A549 (cell line): Measurements from ENCODE around the gene SETBP1. TPM values are rescaled to one million over a fixed set of nuclear protein-coding genes. Genes with fewer than 3 reads are reported as not detected.

Source experiments
- ATAC-seq, 2 experiments: fragments of 200-7000 bp in 1 of 2; fragments of >200 bp in 1 of 2; cut with Nextera tagmentation in 1 of 2; cut with Tn5 transposase in 1 of 2; 3 replicates each; pipeline versions ENCODE4 v1.8.0 to v1.9.1; 2018 to 2020; ENCODE audit warnings: mild to moderate bottlenecking in 1 of 2, moderate library complexity in 1 of 2
- CTCF ChIA-PET: fragments of 300-600 bp; sonication (Branson Sonifier 250); formaldehyde crosslinking; extraction: SDS; loops from one replicate; lab custom pipeline; 2021; ENCODE audit warnings: antibody characterized with exemption, inconsistent platforms; lab: Yijun Ruan, JAX
- POLR2A ChIA-PET: fragments of 350-600 bp; formaldehyde crosslinking; extraction: SDS; loops from one replicate; lab custom pipeline; 2021; ENCODE audit warnings: antibody characterized with exemption, inconsistent platforms; lab: Yijun Ruan, JAX
- DNase-seq, 2 experiments: peaks; one replicate each; pipeline versions ENCODE4 v3.0.0 to v3.0.0-alpha.2; 2011 to 2016; ENCODE audit warnings: low read depth in 1 of 2, low spot score in 1 of 2
- FAIRE-seq: peaks from 2 replicates; lab custom pipeline; 2011; peaks lifted over from hg19 to GRCh38; lab: Jason Lieb, UNC
- H3K27ac ChIP-seq, 2 experiments: fragments of >200 bp; sonication (Bioruptor Twin); formaldehyde crosslinking; 3 replicates each; pipeline ENCODE4 v1.5.1; 2016 to 2017
- H3K4me1 ChIP-seq: fragments of >200 bp; sonication (Bioruptor Twin); formaldehyde crosslinking; 3 replicates; pipeline ENCODE4 v1.6.1; 2016
- H3K4me2 ChIP-seq: fragments of >200 bp; sonication (Bioruptor Twin); formaldehyde crosslinking; 3 replicates; pipeline ENCODE4 v1.6.1; 2016
- H3K4me3 ChIP-seq: fragments of >200 bp; sonication (Bioruptor Twin); formaldehyde crosslinking; 3 replicates; pipeline ENCODE4 v1.5.1; 2016
- H3K9me3 ChIP-seq: fragments of >200 bp; sonication (Bioruptor Twin); formaldehyde crosslinking; 3 replicates; pipeline ENCODE4 v1.6.1; 2016
- BHLHE40 ChIP-seq: IDR thresholded peaks from 2 replicates; pipeline ENCODE4 v1.6.1; 2012; ENCODE audit warnings: low read depth, low read length, inconsistent platforms
- CBX2 ChIP-seq: fragments of 200-600 bp; sonication (generic); IDR thresholded peaks from 2 replicates; pipeline ENCODE4 v1.6.1; 2016; ENCODE audit warnings: low read depth, mild to moderate bottlenecking, borderline replicate concordance
- CHD4 ChIP-seq: fragments of 200-600 bp; sonication (generic); IDR thresholded peaks from 2 replicates; pipeline ENCODE4 v1.6.1; 2016; ENCODE audit warnings: antibody characterized with exemption, mild to moderate bottlenecking, borderline replicate concordance
- EP300 ChIP-seq, 2 experiments: fragments of >200 bp; sonication (Bioruptor Twin); formaldehyde crosslinking; IDR thresholded peaks; 2 replicates in 1 of 2; 3 replicates in 1 of 2; pipeline ENCODE4 v1.6.1; 2016 to 2017
- FOSB ChIP-seq: fragments of 250-450 bp; sonication (Bioruptor Pico); IDR thresholded peaks from 2 replicates; pipeline ENCODE4 v1.5.0; 2020; ENCODE audit warnings: mild to moderate bottlenecking, moderate library complexity
- FOXS1 ChIP-seq: fragments of 250-450 bp; sonication (Bioruptor Pico); IDR thresholded peaks from 2 replicates; pipeline ENCODE4 v1.5.0; 2020; ENCODE audit warnings: mild to moderate bottlenecking, moderate library complexity
- HOXA7 ChIP-seq: fragments of 250-450 bp; sonication (Bioruptor Pico); IDR thresholded peaks from 2 replicates; pipeline ENCODE4 v1.5.0; 2020; ENCODE audit warnings: mild to moderate bottlenecking, moderate library complexity
- HOXB13 ChIP-seq: fragments of 250-450 bp; sonication (Bioruptor Pico); IDR thresholded peaks from 2 replicates; pipeline ENCODE4 v1.5.0; 2020; ENCODE audit warnings: low read depth, mild to moderate bottlenecking, moderate library complexity
- JUN ChIP-seq, 2 experiments: fragments of >200 bp; sonication (Bioruptor Twin); formaldehyde crosslinking; IDR thresholded peaks; 2 replicates in 1 of 2; 3 replicates in 1 of 2; pipeline ENCODE4 v1.6.1; 2016 to 2017
- KDM1A ChIP-seq: fragments of 200-600 bp; sonication (generic); IDR thresholded peaks from 2 replicates; pipeline ENCODE4 v1.6.1; 2016; ENCODE audit warnings: low read depth, mild to moderate bottlenecking
- NFE2L2 ChIP-seq: fragments of 150-350 bp; conservative IDR thresholded peaks from 2 replicates; pipeline ENCODE4 v1.6.1; 2014; ENCODE audit warnings: low read length
- NR3C1 ChIP-seq: fragments of >200 bp; sonication (Bioruptor Twin); formaldehyde crosslinking; IDR thresholded peaks from 3 replicates; pipeline ENCODE4 v1.6.1; 2017
- POLR2AphosphoS2 ChIP-seq: conservative IDR thresholded peaks from 2 replicates; pipeline ENCODE4 v1.6.1; 2012; ENCODE audit warnings: low read length, improper control_type of control experiment, inconsistent platforms
- RAD21 ChIP-seq, 2 experiments: fragments of >200 bp in 1 of 2; sonication (Bioruptor Twin) in 1 of 2; formaldehyde crosslinking in 1 of 2; IDR thresholded peaks in 1 of 2; conservative IDR thresholded peaks in 1 of 2; 2 replicates in 1 of 2; 3 replicates in 1 of 2; pipeline ENCODE4 v1.6.1; 2012 to 2018; ENCODE audit warnings: inconsistent platforms in 1 of 2
- RARB ChIP-seq: fragments of 250-450 bp; sonication (Bioruptor Pico); IDR thresholded peaks from 2 replicates; pipeline ENCODE4 v1.8.0; 2021; ENCODE audit warnings: mild to moderate bottlenecking, moderate library complexity
- RFX5 ChIP-seq: fragments of 450-650 bp; IDR thresholded peaks from 2 replicates; pipeline ENCODE4 v1.7.1; 2014; ENCODE audit warnings: antibody characterized with exemption, mild to moderate bottlenecking, moderate library complexity
- RNF2 ChIP-seq: fragments of 200-600 bp; sonication (generic); IDR thresholded peaks from 2 replicates; pipeline ENCODE4 v1.6.1; 2016; ENCODE audit warnings: low read depth, mild to moderate bottlenecking, antibody characterized with exemption, moderate library complexity, borderline replicate concordance
- TFCP2L1 ChIP-seq: fragments of 250-450 bp; sonication (Bioruptor Pico); IDR thresholded peaks from 2 replicates; pipeline ENCODE4 v1.5.0; 2021; ENCODE audit warnings: mild to moderate bottlenecking
- ZC3H11A ChIP-seq: fragments of 450-650 bp; IDR thresholded peaks from 2 replicates; pipeline ENCODE4 v1.6.1; 2014; ENCODE audit warnings: antibody characterized with exemption, mild to moderate bottlenecking
- ZNF302 ChIP-seq: fragments of 250-450 bp; sonication (Bioruptor Pico); IDR thresholded peaks from 2 replicates; pipeline ENCODE4 v1.9.0; 2021; ENCODE audit warnings: inconsistent platforms, mild to moderate bottlenecking, moderate library complexity
- WGBS: methylation state at CpG from one replicate; pipeline ENCODE4 v1.1.6; 2017; ENCODE audit errors: missing lambda C conversion rate; 5-methylcytosine and 5-hydroxymethylcytosine counted together
- polyA plus RNA-seq, 4 experiments: library from polyadenylated mRNA; depleted of rRNA in 3 of 4; stranded (reverse); fragments of >200 nt; fragmentation: RNase III in 1 of 4; extraction: RNeasy Plus Mini Kit Qiagen cat#74134 plus additional on column Dnase treatment in 1 of 4; gene quantifications; 2 replicates in 3 of 4; 3 replicates in 1 of 4; pipeline ENCODE4 v1.2.3, GENCODE V29; 2011 to 2017
- TF ChIP-seq, protein P1 (sequence below): fragments of 450-650 bp; IDR thresholded peaks from 2 replicates; pipeline ENCODE4 v1.6.1; 2014; ENCODE audit warnings: antibody characterized with exemption
- TF ChIP-seq, protein P2 (sequence below): IDR thresholded peaks from 2 replicates; pipeline ENCODE4 v1.6.1; 2012
- TF ChIP-seq, protein P3 (sequence below): IDR thresholded peaks from 2 replicates; pipeline ENCODE4 v1.6.1; 2012; ENCODE audit warnings: low read depth, borderline replicate concordance
- TF ChIP-seq, protein P4 (sequence below): fragments of >200 bp; sonication (Bioruptor Twin); formaldehyde crosslinking; IDR thresholded peaks from 3 replicates; pipeline ENCODE4 v1.6.1; 2016
- TF ChIP-seq, protein P5 (sequence below): fragments of 150-350 bp; IDR thresholded peaks from 2 replicates; pipeline ENCODE4 v1.6.1; 2014; ENCODE audit warnings: low read depth, mild to moderate bottlenecking, low read length
- TF ChIP-seq, protein P6 (sequence below): fragments of 250-450 bp; sonication (Bioruptor Pico); IDR thresholded peaks from 2 replicates; pipeline ENCODE4 v1.5.0; 2021; ENCODE audit warnings: mild to moderate bottlenecking, moderate library complexity, borderline replicate concordance

The SETBP1 gene
- polyA plus RNA-seq, 2 of the 4 experiments (the other 2 are of a cell fraction) = 0.50 to 1.9 TPM

DNA sequence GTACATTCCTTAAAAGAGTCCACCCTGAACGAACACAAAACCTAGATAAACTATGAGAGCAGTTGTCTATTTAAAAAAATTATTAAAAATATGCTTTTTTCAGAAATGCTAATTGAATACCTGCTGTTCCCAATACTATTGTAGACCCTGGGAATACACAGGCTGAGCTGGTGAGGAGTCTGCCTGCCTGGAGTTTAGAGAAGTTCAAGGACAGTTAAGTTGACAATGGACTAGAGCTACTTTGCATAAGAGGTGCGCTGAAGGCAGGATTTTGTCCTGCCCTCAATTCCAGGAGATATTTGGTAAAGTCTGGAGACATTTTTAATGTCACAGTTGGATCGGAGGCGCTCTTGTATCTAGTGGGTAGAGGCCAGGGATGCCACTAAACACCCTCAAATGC lies 110.2 kb downstream of the SETBP1 start:
- Histone ChIP-seq H3K27ac (no peak overlapping the region), H3K4me1 (no peaks in the 10 kb centered on the region), H3K4me3 (no peak overlapping the region), H3K4me2 (no peak overlapping the region), H3K9me3 (no peaks in the 10 kb centered on the region)
- TF ChIP-seq HOXB13 (no peak), HOXA7 (CRISPR knock-in tag) (no peak), JUN (IDR thresholded peaks at IDR 0.05) (no peak), EP300 (IDR thresholded peaks at IDR 0.05) (no peak), CHD4 (no peak), POLR2AphosphoS2 (no peak), RFX5 (no peak), TFCP2L1 (CRISPR knock-in tag) (no peak), ZNF302 (CRISPR knock-in tag) (no peak), RAD21 (conservative IDR thresholded peaks at IDR 0.05 in 1 of 2, IDR thresholded peaks at IDR 0.05 in 1 of 2) (no peak), BHLHE40 (no peak), NR3C1 (no peak), RARB (CRISPR knock-in tag) (no peak), FOSB (CRISPR knock-in tag) (no peak), RNF2 (no peak)
- TF ChIP-seq, protein P1, sequence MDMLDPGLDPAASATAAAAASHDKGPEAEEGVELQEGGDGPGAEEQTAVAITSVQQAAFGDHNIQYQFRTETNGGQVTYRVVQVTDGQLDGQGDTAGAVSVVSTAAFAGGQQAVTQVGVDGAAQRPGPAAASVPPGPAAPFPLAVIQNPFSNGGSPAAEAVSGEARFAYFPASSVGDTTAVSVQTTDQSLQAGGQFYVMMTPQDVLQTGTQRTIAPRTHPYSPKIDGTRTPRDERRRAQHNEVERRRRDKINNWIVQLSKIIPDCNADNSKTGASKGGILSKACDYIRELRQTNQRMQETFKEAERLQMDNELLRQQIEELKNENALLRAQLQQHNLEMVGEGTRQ = no peak
- TF ChIP-seq, protein P2, sequence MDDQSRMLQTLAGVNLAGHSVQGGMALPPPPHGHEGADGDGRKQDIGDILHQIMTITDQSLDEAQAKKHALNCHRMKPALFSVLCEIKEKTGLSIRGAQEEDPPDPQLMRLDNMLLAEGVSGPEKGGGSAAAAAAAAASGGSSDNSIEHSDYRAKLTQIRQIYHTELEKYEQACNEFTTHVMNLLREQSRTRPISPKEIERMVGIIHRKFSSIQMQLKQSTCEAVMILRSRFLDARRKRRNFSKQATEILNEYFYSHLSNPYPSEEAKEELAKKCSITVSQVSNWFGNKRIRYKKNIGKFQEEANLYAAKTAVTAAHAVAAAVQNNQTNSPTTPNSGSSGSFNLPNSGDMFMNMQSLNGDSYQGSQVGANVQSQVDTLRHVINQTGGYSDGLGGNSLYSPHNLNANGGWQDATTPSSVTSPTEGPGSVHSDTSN = no peak
- TF ChIP-seq, protein P3, sequence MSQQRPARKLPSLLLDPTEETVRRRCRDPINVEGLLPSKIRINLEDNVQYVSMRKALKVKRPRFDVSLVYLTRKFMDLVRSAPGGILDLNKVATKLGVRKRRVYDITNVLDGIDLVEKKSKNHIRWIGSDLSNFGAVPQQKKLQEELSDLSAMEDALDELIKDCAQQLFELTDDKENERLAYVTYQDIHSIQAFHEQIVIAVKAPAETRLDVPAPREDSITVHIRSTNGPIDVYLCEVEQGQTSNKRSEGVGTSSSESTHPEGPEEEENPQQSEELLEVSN = no peak
- TF ChIP-seq, protein P4, sequence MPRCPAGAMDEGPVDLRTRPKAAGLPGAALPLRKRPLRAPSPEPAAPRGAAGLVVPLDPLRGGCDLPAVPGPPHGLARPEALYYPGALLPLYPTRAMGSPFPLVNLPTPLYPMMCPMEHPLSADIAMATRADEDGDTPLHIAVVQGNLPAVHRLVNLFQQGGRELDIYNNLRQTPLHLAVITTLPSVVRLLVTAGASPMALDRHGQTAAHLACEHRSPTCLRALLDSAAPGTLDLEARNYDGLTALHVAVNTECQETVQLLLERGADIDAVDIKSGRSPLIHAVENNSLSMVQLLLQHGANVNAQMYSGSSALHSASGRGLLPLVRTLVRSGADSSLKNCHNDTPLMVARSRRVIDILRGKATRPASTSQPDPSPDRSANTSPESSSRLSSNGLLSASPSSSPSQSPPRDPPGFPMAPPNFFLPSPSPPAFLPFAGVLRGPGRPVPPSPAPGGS = no peak
- CTCF ChIA-PET = no interaction called here
- DNase-seq (no peak), FAIRE-seq (no peak), ATAC-seq (no peak)
- WGBS = 84% methylated on average over 4 of the region's 4 CpGs
- POLR2A ChIA-PET = no interaction called here

DNA sequence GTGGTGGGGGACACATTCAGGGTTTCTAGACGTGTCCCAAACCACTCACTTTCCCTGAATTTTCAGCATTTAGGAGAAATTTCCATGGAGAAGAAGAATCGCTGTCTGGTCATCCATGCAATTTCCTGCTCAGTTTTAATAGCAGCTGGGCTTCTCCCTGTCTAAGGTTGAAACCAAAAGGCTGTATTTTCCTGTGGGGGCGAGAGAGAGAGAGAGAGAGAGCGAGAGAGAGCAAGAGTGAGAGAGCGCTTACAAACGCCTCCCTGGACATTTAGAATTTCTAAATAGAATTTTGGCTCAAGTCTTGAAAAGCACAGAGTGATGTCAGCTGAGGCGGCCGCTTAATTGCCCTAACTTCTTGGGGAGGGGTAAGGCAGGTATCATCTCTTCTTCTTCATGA lies 110.8 kb downstream of the SETBP1 start:
- TF ChIP-seq NFE2L2 (no peak), RARB (CRISPR knock-in tag) (no peak), RAD21 (conservative IDR thresholded peaks at IDR 0.05 in 1 of 2, IDR thresholded peaks at IDR 0.05 in 1 of 2) (no peak), CBX2 (no peak), KDM1A (no peak), ZC3H11A (no peak), FOXS1 (CRISPR knock-in tag) (no peak)
- TF ChIP-seq, protein P5, sequence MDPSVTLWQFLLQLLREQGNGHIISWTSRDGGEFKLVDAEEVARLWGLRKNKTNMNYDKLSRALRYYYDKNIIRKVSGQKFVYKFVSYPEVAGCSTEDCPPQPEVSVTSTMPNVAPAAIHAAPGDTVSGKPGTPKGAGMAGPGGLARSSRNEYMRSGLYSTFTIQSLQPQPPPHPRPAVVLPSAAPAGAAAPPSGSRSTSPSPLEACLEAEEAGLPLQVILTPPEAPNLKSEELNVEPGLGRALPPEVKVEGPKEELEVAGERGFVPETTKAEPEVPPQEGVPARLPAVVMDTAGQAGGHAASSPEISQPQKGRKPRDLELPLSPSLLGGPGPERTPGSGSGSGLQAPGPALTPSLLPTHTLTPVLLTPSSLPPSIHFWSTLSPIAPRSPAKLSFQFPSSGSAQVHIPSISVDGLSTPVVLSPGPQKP = no peak
- TF ChIP-seq, protein P6, sequence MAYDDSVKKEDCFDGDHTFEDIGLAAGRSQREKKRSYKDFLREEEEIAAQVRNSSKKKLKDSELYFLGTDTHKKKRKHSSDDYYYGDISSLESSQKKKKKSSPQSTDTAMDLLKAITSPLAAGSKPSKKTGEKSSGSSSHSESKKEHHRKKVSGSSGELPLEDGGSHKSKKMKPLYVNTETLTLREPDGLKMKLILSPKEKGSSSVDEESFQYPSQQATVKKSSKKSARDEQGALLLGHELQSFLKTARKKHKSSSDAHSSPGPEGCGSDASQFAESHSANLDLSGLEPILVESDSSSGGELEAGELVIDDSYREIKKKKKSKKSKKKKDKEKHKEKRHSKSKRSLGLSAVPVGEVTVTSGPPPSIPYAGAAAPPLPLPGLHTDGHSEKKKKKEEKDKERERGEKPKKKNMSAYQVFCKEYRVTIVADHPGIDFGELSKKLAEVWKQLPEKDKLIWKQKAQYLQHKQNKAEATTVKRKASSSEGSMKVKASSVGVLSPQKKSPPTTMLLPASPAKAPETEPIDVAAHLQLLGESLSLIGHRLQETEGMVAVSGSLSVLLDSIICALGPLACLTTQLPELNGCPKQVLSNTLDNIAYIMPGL (CRISPR knock-in tag) = no peak
- ATAC-seq = no peak
- H3K27ac ChIP-seq = no peak overlapping the region
- no peaks in the 10 kb centered on the region for H3K9me3 ChIP-seq
- ChIA-PET CTCF (no interaction called here), POLR2A (no interaction called here)
- H3K4me1 ChIP-seq = no peaks in the 10 kb centered on the region
- no peak overlapping the region for H3K4me3 ChIP-seq
- 88% methylated on average over 8 of the region's 8 CpGs for WGBS
- no peak overlapping the region for H3K4me2 ChIP-seq
- DNase-seq = no peak
- no peak for FAIRE-seq
